ENCODE data around the gene CROCC2.

The CROCC2 gene

GRCh38 chr2:240983361-240983995, 77.3 kb downstream of the CROCC2 start:
- no peak overlapping the region for H3K4me3 ChIP-seq (replicated peaks; ENCODE audit: insufficient read depth, low read length)
- no peak overlapping the region for H3K27ac ChIP-seq (replicated peaks)
- TF ChIP-seq REST (IDR thresholded peaks at IDR 0.05; ENCODE audit: insufficient replicate concordance, low read depth) (no peak), CTCF (IDR thresholded peaks at IDR 0.05; ENCODE audit: insufficient read depth, low read length) (no peak), POLR2AphosphoS5 (IDR thresholded peaks at IDR 0.05; ENCODE audit: low read depth) (no peak), GABPA (IDR thresholded peaks at IDR 0.05; ENCODE audit: low read depth) (no peak), SPI1 (IDR thresholded peaks at IDR 0.05; ENCODE audit: borderline replicate concordance, low read depth) (no peak)
- no peak for DNase-seq (ENCODE audit: low read depth in 1 of 2, low spot score in 1 of 2)
- H3K27me3 ChIP-seq (ENCODE audit: insufficient read depth, poor library complexity, severe bottlenecking) = peaks cover 4% of the 10 kb centered on the region

GRCh38 chr2:240983996-240984498, 77.9 kb downstream of the CROCC2 start:
- Histone ChIP-seq H3K27me3 (ENCODE audit: insufficient read depth, poor library complexity, severe bottlenecking) (peaks cover 4% of the 10 kb centered on the region), H3K27ac (replicated peaks) (no peak overlapping the region), H3K4me3 (replicated peaks; ENCODE audit: insufficient read depth, low read length) (no peak overlapping the region)
- DNase-seq (ENCODE audit: low read depth in 1 of 2, low spot score in 1 of 2) = no peak
- no peak for TF ChIP-seq REST (IDR thresholded peaks at IDR 0.05; ENCODE audit: insufficient replicate concordance, low read depth)
- TF ChIP-seq GABPA (IDR thresholded peaks at IDR 0.05; ENCODE audit: low read depth) = no peak

- H3K27me3 ChIP-seq (ENCODE audit: insufficient read depth, poor library complexity, severe bottlenecking) = peaks cover 4% of the 10 kb centered on the region
- H3K27ac ChIP-seq (replicated peaks) = no peak overlapping the region
- no peak for TF ChIP-seq GABPA (IDR thresholded peaks at IDR 0.05; ENCODE audit: low read depth)
- no peak for TF ChIP-seq REST (IDR thresholded peaks at IDR 0.05; ENCODE audit: insufficient replicate concordance, low read depth)
- no peak overlapping the region for H3K4me3 ChIP-seq (replicated peaks; ENCODE audit: insufficient read depth, low read length)
- no peak for DNase-seq (ENCODE audit: low read depth in 1 of 2, low spot score in 1 of 2)
These were observed 80.0 kb downstream of the CROCC2 start for GRCh38 chr2:240985881-240986786.

All from HL-60 (cell line).